HG02981 (cell line): ENCODE results near the gene KCNMB2.
"Not testable (repeated sequence)": the region's sequence is repeated elsewhere in the genome, so short reads cannot be mapped to it uniquely, and the experiment has no call there.

ENCODE experiments used
- ATAC-seq: cut with Tn5 transposase; IDR thresholded peaks from one replicate; pipeline ENCODE4 v1.9.1; 2021; ENCODE audit warnings: mild to moderate bottlenecking, moderate library complexity; ENCODE audit not compliant: unreplicated experiment

KCNMB2 gene

GRCh38 chr3:178745861-178746655 is 209.8 kb downstream of the KCNMB2 start:
- not testable (repeated sequence) for ATAC-seq

GRCh38 chr3:178748874-178749273 is 212.6 kb downstream of the KCNMB2 start:
- no peak for ATAC-seq

- ATAC-seq: no peak
Observed at GRCh38 chr3:178749471-178749870, 213.2 kb downstream of the KCNMB2 start.

GRCh38 chr3:178750639-178751300 is 214.5 kb downstream of the KCNMB2 start:
- ATAC-seq: no peak

- ATAC-seq: no peak
Observed at GRCh38 chr3:178752843-178753242, 216.6 kb downstream of the KCNMB2 start.

- no peak for ATAC-seq
Observed at GRCh38 chr3:178754852-178755510, 218.7 kb downstream of the KCNMB2 start.

GRCh38 chr3:178761024-178761423 is 224.8 kb downstream of the KCNMB2 start:
- ATAC-seq: no peak

- no peak for ATAC-seq
Observed at GRCh38 chr3:178761461-178761860, 225.2 kb downstream of the KCNMB2 start.

GRCh38 chr3:178762385-178762784 is 226.1 kb downstream of the KCNMB2 start:
- no peak for ATAC-seq

GRCh38 chr3:178765472-178765871 is 229.2 kb downstream of the KCNMB2 start:
- no peak for ATAC-seq

- no peak for ATAC-seq
Observed at GRCh38 chr3:178767581-178767980, 231.3 kb downstream of the KCNMB2 start.

GRCh38 chr3:178768072-178768864 is 232.0 kb downstream of the KCNMB2 start:
- ATAC-seq: peak; percentile 56

GRCh38 chr3:178771511-178771910 is 235.3 kb downstream of the KCNMB2 start:
- ATAC-seq: no peak

GRCh38 chr3:178772746-178773145 is 236.5 kb downstream of the KCNMB2 start:
- ATAC-seq: no peak

GRCh38 chr3:178773358-178773757 is 237.1 kb downstream of the KCNMB2 start:
- no peak for ATAC-seq

- peak; percentile 64 for ATAC-seq
Observed at GRCh38 chr3:178777718-178778411, 241.6 kb downstream of the KCNMB2 start.

GRCh38 chr3:178778589-178778988 is 242.4 kb downstream of the KCNMB2 start:
- no peak for ATAC-seq

- ATAC-seq: no peak
Observed at GRCh38 chr3:178785961-178786360, 249.7 kb downstream of the KCNMB2 start.

GRCh38 chr3:178787960-178788359 is 251.7 kb downstream of the KCNMB2 start:
- no peak for ATAC-seq

GRCh38 chr3:178794711-178795110 is 258.5 kb downstream of the KCNMB2 start:
- no peak for ATAC-seq
